GM21367 (cell line): Measurements from ENCODE around the gene BICRA.
"Not testable (repeated sequence)": the region's sequence is repeated elsewhere in the genome, so short reads cannot be mapped to it uniquely, and the experiment has no call there.

Experiments
- ATAC-seq: cut with Tn5 transposase; IDR thresholded peaks from one replicate; pipeline ENCODE4 v1.9.1; 2021; ENCODE audit not compliant: unreplicated experiment

BICRA gene

DNA sequence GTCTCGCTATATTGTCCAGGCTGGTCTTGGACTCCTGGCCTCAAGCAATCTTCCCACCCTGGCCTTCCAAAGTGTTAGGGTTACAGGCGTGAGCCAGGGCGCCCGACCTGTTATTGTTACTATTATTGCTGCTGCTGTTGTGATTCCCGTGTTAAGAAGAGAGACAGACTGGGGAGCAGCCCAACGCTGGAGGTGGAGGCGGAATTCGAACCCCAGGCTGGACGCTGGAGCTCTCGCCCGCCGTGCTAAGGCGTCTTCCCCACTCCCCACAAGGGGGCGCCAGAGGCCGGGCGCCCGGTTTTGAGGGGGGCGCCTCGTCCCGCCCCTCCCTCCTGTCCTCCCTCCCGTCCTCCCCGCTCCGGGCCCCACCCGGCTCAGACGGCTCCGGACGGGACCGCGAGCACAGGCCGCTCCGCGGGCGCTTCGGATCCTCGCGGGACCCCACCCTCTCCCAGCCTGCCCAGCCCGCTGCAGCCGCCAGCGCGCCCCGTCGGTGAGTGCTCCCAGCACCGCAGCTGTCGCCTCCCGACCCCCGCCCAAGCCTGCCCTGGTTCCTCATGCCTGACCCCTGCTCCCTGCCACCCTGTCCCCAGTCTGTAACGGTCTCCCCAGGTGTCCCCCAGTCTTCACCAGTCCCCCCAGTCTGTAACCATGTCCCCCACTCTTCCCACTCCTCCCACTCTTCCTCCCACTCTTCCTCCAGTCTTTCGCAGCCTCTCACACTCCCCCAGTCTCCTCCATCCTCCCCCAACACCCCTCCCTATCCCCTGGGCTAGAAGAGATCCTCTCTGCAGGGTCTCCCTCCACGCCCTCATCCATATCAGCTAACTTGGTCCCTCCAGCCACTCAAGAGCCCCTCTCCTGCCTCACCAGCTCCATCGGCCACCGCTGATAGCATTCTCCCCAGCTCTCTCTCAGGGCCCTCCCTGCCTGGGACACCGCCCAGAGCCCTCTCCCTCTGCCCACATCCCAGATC, 104.4 kb downstream of the BICRA start, which contains the start of gene EHD2:
Gene EHD2 (plus strand): TSS at position 377 of the 976 bp plus-strand sequence. CDS start 3,191 bp downstream, outside the sequence.
- ATAC-seq: no peak

DNA sequence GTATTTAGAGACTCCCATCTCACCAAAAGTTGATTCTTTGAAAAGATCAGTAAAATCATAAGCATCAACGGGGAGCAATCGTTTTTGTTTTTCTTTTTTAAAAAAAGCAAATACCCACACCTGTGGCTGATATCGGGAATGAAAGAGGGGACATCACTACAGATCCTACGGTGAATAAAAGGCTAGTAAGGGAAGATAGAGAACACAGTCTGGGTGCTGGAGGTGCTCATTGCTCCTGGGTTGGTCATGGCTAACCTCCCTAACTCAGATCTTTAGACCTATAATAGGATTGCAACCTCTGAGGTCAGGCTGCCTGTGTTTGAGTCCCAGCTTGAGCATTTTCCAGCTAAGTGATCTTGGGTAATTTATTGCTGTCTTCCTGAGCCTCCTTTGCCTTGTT, 105.4 kb downstream of the BICRA start:
- ATAC-seq: no peak

- ATAC-seq: not testable (repeated sequence)
Measured at GRCh38 chr19:47714855-47715254, 105.9 kb downstream of the BICRA start.

DNA sequence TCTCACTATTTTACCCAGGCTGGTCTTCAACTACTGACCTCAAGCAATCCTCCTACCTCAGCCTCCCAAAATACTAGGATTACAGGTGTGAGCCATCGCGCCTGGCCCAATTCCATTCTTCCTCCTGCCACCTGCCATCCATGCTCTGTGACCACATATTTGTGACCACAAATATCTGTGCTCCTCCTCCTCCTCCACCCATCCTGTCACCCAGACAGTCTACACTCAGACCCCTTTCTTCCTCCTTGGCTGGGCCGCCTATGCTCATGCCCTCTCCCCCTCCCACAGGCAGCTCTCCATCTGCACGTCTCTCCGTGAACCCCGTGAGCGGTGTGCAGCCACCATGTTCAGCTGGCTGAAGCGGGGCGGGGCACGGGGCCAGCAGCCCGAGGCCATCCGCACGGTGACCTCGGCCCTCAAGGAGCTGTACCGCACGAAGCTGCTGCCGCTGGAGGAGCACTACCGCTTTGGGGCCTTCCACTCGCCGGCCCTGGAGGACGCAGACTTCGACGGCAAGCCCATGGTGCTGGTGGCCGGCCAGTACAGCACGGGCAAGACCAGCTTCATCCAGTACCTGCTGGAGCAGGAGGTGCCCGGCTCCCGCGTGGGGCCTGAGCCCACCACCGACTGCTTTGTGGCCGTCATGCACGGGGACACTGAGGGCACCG, 107.5 kb downstream of the BICRA start:
- ATAC-seq: no peak

- ATAC-seq: not testable (repeated sequence)
Measured at GRCh38 chr19:47718415-47719046, 109.6 kb downstream of the BICRA start.

GRCh38 chr19:47719047-47719859, 110.3 kb downstream of the BICRA start:
- ATAC-seq: no peak

DNA sequence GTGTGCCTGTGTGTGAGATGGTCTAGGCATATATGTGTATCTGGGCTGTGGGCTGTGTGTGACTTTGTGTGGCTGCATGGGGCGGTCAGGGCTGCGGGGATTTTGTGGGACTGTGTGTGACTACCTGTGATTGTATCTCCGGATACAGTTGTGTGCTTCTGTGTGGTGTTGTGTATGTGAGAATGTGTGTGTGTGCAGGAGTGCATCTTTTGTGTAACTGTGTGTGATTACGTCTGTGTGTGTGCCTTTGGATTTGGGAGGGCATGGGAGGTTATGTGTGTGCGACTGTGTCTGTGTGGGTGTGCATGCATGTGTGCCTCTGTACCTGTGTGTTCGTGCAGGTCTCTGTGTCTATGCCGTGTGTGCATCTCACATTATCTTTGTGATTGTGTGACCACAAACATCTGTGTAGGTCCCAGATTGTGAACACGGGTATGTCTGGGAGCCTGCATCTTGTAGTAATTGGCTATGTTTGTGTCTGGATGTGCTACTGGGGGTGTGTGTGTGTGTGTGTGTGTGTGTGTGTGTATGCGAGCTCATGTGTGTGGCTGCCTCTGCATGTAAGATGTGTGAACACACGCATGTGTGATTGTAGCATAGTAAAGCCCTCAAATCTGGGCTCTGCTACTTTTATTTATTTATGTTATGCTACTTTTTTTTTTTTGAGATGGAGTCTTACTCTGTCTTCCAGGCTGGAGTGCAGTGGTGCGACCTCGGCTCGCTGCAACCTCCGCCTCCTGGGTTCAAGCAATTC, 111.9 kb downstream of the BICRA start:
- no peak for ATAC-seq

- ATAC-seq: no peak
Measured at GRCh38 chr19:47723581-47723940, 114.6 kb downstream of the BICRA start.

DNA sequence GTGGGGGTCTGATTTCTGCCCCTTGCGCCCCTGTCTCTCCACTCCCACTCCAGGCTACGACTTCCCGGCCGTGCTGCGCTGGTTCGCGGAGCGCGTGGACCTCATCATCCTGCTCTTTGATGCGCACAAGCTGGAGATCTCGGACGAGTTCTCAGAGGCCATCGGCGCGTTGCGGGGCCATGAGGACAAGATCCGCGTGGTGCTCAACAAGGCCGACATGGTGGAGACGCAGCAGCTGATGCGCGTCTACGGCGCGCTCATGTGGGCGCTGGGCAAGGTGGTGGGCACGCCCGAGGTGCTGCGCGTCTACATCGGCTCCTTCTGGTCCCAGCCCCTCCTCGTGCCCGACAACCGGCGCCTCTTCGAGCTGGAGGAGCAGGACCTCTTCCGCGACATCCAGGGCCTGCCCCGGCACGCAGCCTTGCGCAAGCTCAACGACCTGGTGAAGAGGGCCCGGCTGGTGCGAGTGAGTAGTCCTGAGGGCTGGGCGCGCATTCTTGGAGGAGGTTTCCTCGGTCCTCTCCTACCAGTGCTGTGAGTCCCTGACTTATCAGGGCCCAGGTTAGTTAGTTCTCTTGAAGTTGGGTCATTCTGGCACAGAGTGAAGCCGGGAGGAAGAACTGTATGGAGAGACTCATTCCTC, 116.9 kb downstream of the BICRA start:
- no peak for ATAC-seq

DNA sequence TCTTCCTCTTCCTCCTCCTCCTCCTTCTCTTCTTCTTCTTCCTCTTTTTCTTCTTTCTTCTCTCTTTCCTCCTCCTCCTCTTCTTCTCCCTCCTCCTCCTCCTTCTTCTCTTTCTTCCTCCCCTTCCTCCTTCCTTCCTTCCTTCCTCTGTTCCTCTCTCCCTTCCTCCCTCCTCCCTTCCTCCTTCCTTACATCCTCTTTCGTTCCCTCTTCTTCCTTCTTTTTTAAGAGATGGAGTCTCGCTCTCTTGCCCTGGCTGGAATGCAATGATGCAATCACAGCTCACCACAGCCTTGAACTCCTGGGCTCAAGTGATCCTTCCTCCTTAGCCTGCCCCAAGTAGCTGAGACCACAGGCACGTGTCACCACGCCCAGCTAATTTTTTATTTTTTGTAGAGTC, 117.5 kb downstream of the BICRA start:
- no peak for ATAC-seq

GRCh38 chr19:47728295-47728694, 119.4 kb downstream of the BICRA start:
- not testable (repeated sequence) for ATAC-seq

- no peak for ATAC-seq
Measured at GRCh38 chr19:47729468-47729798, 120.5 kb downstream of the BICRA start.

DNA sequence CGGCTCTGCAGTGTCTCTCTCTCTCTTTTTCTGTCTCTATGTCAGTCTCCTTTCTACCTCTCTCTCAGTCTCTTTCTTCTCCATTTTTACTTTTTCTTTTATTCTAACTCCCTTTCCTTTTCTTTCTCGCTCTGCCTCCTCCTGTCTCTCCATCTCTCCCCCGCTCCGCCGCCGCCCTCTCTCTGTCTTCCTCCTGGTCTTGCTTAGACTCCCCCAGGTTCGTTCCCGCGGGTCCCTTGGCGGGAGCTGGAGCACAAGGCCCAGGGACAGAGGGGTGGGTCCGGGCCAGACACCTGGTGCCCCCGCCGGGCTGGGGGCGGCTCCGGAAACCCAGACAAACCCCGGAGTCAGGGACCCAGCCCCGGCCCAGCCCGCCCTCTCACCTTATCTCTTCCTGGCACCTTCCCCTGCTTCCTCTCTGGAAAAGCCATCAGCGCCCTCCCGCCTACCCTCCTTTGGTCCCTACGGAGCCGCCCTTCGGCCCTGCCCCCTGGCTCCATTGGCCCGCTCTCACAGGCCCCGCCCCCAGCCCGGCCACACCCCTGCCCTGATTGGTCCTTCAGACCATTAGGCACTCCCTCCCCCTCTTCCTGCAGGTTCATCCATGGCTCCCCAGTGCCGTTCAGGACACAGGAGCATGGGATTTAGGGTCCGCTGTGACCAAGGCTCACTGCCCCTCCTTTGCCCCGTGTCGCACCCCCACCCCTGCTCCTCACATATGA, 121.0 kb downstream of the BICRA start:
- no peak for ATAC-seq

DNA sequence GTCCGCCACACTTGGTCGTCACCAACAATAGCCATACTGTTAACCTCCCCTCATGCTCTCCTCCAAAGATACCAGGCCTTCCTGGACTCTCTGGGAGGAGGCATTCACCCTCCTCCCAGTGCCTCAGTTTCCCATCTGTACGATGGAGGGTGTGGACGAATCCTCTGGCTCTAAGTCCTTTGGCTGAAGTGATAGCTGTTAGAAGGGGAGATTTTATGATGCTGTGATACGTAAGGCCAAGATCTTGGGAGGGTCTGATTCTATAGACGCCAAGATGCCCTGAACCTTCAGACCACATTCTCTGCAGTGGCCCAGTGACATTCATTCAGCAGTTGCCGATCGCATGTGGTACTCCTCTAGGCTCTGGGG, 121.6 kb downstream of the BICRA start:
- no peak for ATAC-seq

DNA sequence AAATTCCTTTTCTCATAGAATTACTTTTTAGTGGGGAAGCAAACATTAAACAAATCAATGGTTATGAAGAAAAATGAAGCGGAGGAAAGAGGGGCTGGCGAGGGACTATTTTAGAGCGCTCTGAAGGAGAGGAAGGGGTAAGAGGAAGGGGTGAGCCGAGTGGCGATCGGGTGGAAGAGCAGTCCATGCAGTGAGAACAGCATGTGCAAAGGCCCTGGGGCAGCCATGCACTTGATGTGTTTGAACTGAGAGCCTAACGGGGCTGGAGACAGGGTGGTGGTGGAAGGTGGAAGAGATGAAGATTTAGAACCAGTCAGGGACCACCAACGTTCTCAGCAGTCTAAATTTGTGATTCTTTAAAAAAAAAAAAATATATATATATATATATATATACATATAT, 122.0 kb downstream of the BICRA start:
- no peak for ATAC-seq

GRCh38 chr19:47735131-47735530, 126.2 kb downstream of the BICRA start:
- ATAC-seq: no peak

- ATAC-seq: no peak
Measured at GRCh38 chr19:47740866-47741519, 132.1 kb downstream of the BICRA start.

- no peak for ATAC-seq
Measured at GRCh38 chr19:47741544-47742140, 132.7 kb downstream of the BICRA start.
